NAMALWA (cell line): ENCODE data around the gene POLD3.
"Not testable (repeated sequence)": the region's sequence is repeated elsewhere in the genome, so short reads cannot be mapped to it uniquely, and the experiment has no call there.

ENCODE experiments used
- DNase-seq: peaks from one replicate; pipeline ENCODE4 v3.0.0-alpha.2; 2015; ENCODE audit warnings: low spot score

The POLD3 gene

GRCh38 chr11:74638869-74639268, 46.5 kb downstream of the POLD3 start:
- no peak for DNase-seq

DNA sequence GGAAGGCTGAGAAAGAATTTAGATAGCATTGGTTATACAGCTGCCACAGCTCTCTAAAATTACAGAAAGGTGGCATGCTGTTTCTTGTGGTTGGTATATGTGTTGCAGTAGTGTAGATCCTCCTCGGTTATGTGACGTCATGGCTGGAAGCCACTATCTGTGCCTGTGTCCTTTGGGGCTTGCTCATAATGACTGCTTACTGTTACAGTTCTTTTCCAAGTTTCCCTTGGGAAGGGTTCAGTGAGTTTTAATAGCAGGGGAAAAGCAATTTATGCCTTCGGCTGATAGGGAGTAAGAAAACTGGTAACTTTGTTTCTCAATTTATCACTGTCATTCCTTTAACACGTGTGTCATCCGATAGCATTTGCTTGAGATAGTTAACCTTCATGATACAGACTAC, 47.2 kb downstream of the POLD3 start:
- no peak for DNase-seq

DNA sequence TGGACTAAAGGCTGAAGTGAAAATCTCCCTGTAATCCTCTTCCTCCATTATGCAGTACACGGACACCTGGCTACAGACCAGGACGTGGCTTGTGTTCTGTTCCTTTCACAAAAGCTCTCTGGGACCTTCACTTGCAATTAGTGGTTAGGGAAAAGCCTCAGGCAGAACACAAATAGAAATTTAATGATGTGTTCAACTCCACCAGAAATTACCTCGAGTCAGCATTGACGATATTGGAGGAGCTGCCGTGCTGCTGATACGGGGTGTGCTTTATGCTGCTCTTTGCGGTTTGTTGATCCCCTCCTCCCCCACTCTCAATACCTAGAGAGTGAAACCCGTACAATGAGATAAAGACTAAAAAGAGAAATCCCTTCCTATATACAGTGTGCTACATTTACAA, 48.9 kb downstream of the POLD3 start:
- no peak for DNase-seq

- no peak for DNase-seq
Observed at GRCh38 chr11:74641905-74642304, 49.5 kb downstream of the POLD3 start.

- no peak for DNase-seq
Observed at GRCh38 chr11:74642912-74643311, 50.5 kb downstream of the POLD3 start.

DNA sequence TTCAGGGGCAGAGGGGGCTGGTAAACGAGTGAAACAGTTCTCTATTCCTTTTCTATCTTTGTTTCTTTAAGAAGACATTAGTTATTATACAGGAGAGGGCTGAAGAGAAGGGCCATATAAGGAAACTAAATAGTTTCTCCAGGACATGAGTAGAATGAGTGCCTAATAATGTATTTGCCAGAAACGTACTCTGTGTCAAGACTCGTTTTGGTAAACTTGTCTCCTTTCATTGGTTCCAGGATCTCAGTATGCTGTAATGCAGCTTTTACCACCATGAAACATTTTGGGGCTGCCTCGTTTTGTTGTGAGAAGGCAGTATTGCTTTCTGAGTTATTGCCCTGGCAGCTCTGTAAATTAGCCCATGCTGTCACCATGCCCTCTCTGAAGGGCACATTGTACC, 51.7 kb downstream of the POLD3 start:
- no peak for DNase-seq

DNA sequence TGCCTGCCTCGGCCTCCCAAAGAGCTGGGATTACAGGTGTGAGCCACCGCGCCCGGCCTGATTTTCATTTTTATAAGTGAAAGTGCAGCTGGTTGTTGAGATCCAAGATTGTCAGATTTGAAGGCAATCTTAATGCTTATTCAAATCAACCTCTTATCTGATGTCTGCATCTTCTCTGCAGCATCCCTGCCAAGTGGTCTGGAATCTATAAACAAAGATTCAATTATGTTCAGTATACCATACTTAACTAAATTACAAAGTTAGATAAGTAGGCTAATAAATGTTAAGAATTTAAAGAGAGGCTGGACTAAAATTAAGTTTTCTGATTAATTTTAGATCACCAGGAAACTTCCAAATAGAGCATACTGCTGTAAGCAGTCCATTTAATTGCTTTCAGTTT, 53.8 kb downstream of the POLD3 start:
- no peak for DNase-seq

DNA sequence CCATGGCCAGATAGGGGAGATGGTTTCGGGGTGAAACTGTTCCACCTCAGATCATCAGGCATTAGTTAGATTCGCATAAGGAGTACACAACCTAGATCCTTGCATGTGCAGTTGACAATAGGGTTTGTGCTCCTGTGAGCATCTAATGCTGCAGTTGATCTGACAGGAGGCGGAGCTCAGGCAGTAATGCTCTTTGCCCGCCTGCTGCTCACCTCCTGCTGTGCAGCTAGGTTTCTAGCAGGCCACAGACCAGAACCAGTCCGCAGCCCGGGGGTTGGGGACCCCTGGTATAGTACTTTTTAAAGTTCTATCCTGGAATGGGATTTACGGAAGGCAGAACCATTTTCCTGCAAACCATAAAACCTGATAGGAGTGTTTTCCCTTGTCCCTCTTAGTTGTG, 54.6 kb downstream of the POLD3 start:
- DNase-seq, result no peak

DNA sequence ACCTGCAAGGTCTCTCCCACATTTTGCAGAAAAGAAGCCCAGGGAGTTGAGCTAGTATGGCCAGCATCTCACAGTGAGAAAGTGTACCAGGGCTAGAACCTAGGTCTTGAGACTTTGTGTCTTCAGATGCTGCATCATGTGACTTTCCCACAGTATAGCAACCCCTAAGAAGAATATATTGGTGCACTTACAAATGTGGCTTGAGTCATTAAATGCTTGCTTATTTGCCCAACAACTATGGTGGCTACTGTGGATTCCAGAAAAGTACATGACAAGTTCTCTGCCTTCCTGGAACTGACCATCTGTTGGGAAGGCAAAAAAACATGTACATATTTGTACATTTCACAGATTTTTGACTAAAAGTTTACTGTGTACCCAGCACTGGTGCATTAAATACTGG, 55.0 kb downstream of the POLD3 start:
- no peak for DNase-seq

- no peak for DNase-seq
Observed at GRCh38 chr11:74647831-74648230, 55.4 kb downstream of the POLD3 start.

DNA sequence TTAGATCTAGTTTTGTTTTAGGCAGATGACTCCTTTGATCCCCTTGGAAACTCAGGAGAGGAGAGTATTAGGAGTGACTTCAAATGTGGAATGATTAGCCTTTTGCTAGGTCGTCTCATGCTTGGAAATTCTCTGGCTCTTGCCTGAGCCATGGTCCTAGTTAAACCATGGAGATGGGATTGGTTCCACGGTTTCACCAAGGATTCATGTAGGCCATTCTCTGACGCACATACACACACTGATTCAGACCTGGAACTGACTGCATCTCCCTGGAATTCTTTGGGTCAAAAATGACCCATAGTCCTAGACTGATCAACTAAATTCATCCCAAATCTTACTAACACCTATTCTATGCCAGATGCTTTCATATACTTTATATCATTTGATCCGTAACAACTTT, 56.5 kb downstream of the POLD3 start:
- DNase-seq, result no peak

- no peak for DNase-seq
Observed at GRCh38 chr11:74650498-74650897, 58.1 kb downstream of the POLD3 start.

GRCh38 chr11:74654976-74655375, 62.6 kb downstream of the POLD3 start:
- DNase-seq, result no peak

- not testable (repeated sequence) for DNase-seq
Observed at GRCh38 chr11:74659124-74659523, 66.7 kb downstream of the POLD3 start.

GRCh38 chr11:74662487-74663103, 70.2 kb downstream of the POLD3 start:
- no peak for DNase-seq

GRCh38 chr11:74663315-74663714, 70.9 kb downstream of the POLD3 start:
- DNase-seq, result no peak

DNA sequence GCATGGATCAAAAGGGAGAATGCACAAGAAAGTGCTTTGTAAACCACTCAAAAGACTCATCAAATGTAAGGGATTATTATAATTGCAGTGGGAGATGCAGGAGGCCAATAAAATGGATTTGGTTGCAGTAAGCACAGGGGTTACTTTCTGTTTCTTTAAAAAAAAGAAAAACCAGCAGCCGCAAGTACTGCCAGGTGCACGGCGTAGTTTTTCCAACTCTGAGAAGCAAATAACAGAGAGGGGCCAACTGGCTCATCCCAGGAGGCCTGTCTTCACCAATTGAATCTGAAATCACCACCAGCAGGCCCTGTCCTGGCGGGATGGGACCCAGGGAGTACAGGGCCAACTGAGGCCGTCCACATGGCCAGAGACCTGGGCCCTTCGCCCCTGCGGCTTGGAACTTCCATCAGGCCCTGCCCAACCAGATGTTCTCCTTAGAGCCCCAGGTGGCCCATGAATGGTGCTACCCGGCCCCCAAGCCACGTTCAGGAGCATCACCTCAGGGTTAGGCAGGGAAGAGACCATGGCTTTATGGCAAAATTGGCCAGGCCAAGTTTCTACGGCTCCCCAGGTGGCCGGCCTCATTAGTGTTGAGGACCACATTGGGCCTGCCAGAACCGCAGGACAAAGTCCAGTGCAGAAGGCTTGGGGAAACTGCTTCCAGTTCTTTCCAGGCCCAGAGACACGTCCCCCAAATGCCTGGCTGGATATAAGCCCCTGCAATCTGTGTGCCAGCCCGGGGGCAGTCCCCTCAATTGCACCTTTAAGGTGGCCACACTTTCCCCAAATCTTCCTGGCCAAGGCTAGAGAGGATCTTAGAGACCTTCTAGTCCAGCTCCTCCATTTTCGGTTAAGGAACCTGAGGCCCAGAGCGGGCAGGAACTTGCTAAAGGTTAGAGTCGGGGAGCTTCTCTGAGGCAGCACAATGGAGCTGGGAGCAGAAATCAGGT, 77.1 kb downstream of the POLD3 start:
- no peak for DNase-seq

DNA sequence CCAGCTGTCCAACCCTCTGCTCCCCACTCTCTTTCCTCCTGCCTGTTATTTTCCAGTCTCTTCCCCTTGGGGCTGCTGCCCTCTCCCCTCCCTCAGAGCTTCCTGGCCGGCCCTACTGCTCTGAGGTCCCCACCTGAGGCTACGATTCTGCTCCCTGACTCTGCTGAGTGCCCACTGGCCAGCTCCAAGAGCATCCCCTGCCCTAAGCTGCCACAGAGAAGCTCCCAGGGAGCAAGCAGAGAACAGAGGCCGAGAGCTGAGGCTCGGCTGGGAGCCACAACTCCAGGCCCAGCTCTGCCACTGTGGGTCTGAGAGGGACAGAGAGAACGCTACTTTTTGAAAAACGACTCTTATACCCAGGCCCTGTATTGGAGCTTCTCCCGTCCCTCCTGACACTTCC, 77.8 kb downstream of the POLD3 start:
- DNase-seq, result no peak

- no peak for DNase-seq
Observed at GRCh38 chr11:74671520-74672196, 79.3 kb downstream of the POLD3 start.

DNA sequence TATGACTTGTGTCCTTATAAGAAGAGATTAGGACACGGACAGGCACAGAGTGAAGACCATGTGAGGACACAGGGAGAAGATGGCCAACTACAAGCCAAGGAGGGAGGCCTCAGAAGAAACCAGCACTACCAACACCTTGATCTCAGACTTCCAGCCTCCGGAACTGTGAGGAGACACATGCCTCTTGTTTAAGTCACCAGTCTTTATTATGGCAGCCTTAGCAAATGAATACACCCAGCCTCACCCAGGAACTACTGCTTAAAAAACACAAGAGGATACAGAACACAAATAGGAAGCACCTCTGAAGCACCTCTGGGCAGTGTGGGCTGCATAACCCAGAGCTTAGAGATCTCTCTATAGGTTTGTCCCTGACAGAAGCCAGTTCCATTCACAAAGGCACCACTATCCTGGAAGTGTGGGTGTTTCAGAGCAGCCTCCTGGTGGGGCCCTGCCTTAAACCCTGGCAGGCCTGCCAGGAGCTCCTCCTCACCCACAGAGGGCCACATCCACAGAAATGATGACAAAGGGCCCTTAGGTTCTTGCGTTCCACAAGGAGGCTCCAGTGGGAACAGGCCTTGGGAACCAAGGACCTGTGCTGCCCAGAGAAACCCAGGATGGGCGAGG, 80.1 kb downstream of the POLD3 start:
- no peak for DNase-seq

DNA sequence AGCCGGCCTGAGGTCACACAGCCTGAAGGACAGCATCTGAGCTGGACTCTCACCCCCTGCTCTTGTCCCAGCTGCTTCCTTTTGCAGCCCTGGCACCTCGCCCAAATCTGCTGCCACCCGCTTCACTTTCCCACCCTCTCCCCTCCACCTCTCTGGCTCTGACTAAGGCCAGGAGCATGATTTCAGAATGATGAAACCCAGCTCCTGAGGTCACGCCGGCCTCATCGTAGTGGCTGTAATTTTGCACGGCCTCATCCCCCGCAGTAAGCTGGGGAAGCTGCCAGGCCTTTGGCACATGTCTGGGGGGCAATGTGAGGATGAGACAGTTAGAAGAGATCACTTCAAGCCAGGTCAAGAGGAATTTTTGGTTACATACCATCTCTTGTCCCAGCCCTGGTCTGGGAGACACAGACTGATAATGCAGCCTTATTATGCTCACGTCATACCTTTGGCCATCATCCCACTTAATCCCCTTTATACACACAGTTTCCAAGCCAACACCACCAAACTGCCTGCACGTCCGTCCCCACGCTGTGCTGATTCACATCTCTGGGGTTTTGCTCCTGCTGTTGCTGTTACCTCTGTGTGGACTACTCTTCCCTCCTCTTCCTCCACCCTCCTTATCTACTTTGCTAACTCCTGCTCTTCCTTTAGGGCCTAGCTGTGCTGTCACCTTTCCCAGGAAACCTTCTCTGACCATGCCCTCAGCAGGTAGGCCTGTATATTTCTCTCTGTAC, 80.7 kb downstream of the POLD3 start:
- DNase-seq, result no peak
